ENCODE measurements around the gene NFIC. TPM values are rescaled to one million over a fixed set of nuclear protein-coding genes. Genes with fewer than 3 reads are reported as not detected.

Gene NFIC
- total RNA-seq, 2 experiments from 2014 or later, result 1.5 to 1.7 TPM

GRCh38 chr19:3336680-3337523 lies 29.5 kb upstream of the NFIC start:
- intact Hi-C loops (cut with micrococcal nuclease; ENCODE audit: unreplicated experiment), result no loop called here
- no peaks in the 10 kb centered on the region for H4K20me1 ChIP-seq (ENCODE audit: insufficient read depth, low read length)

GRCh38 chr19:3338541-3339181 lies 27.7 kb upstream of the NFIC start:
- no peak overlapping the region for H3K27ac ChIP-seq (ENCODE audit: low read depth, low read length, poor library complexity, severe bottlenecking)

More at GRCh38 chr19:3336680-3337523, 29.5 kb upstream of the NFIC start:
- Histone ChIP-seq H3K4me2 (ENCODE audit: low read length) (no peak overlapping the region), H3K9me3 (ENCODE audit: low read length) (no peaks in the 10 kb centered on the region), H3K79me2 (ENCODE audit: insufficient read depth, low read depth, low read length) (no peaks in the 10 kb centered on the region), H3K4me3 (ENCODE audit: low read depth, low read length, poor library complexity, severe bottlenecking) (no peak overlapping the region), H3K4me1 (ENCODE audit: insufficient read depth, low read length, poor library complexity, severe bottlenecking) (no peaks in the 10 kb centered on the region), H3K9me2 (ENCODE audit: insufficient read depth, low read length) (no peaks in the 10 kb centered on the region), H3K27ac (ENCODE audit: low read depth, low read length, poor library complexity, severe bottlenecking) (no peak overlapping the region), H3K36me3 (ENCODE audit: insufficient read depth, low read length) (no peaks in the 10 kb centered on the region), H2AFZ (ENCODE audit: low read length) (no peak overlapping the region)
- BruUV-seq (replicated peaks), result no TSS peak
- CTCF ChIA-PET (ENCODE audit: unreplicated experiment), result no interaction called here
- no peak for TF ChIP-seq CTCF (conservative IDR thresholded peaks at IDR 0.05; ENCODE audit: low read length)
- no peak for DNase-seq (ENCODE audit: low spot score)
- POLR2A ChIA-PET, result no interaction called here

More at GRCh38 chr19:3338541-3339181, 27.7 kb upstream of the NFIC start:
- Histone ChIP-seq H3K36me3 (ENCODE audit: insufficient read depth, low read length) (no peaks in the 10 kb centered on the region), H3K4me3 (ENCODE audit: low read depth, low read length, poor library complexity, severe bottlenecking) (no peak overlapping the region), H3K4me2 (ENCODE audit: low read length) (no peak overlapping the region), H3K9me3 (ENCODE audit: low read length) (no peaks in the 10 kb centered on the region), H2AFZ (ENCODE audit: low read length) (no peak overlapping the region), H3K9me2 (ENCODE audit: insufficient read depth, low read length) (no peaks in the 10 kb centered on the region), H4K20me1 (ENCODE audit: insufficient read depth, low read length) (no peaks in the 10 kb centered on the region), H3K79me2 (ENCODE audit: insufficient read depth, low read depth, low read length) (no peaks in the 10 kb centered on the region), H3K4me1 (ENCODE audit: insufficient read depth, low read length, poor library complexity, severe bottlenecking) (no peaks in the 10 kb centered on the region)
- POLR2A ChIA-PET, result no interaction called here
- no peak for DNase-seq (ENCODE audit: low spot score)
- intact Hi-C loops (cut with micrococcal nuclease; ENCODE audit: unreplicated experiment), result no loop called here
- BruUV-seq (replicated peaks), result no TSS peak
- TF ChIP-seq CTCF (conservative IDR thresholded peaks at IDR 0.05; ENCODE audit: low read length) (no peak), EZH2phosphoT487 (IDR thresholded peaks at IDR 0.05; ENCODE audit: borderline replicate concordance, low read depth, low read length) (no peak)
- CTCF ChIA-PET (ENCODE audit: unreplicated experiment), result no interaction called here
